DOHH2 (cell line): ENCODE measurements around the gene TAF10.

Experiments
- H3F3A ChIP-seq: fragments of 200-600 bp; sonication (generic), shearing (Covaris generic); 2 replicates; pipeline ENCODE4 v1.6.0; 2016; ENCODE audit warnings: antibody characterized with exemption, mild to moderate bottlenecking; ENCODE audit not compliant: control insufficient read depth, insufficient read depth
- H3K27ac ChIP-seq: fragments of 200-600 bp; sonication (generic); 2 replicates; pipeline ENCODE4 v1.5.1; 2014; ENCODE audit warnings: low read depth, mild to moderate bottlenecking, low read length, moderate library complexity
- H3K27me3 ChIP-seq: fragments of 200-600 bp; sonication (generic); 2 replicates; pipeline ENCODE4 v1.6.1; 2014; ENCODE audit warnings: mild to moderate bottlenecking, low read length, mixed read lengths; ENCODE audit not compliant: control insufficient read depth
- H3K36me3 ChIP-seq: fragments of 200-600 bp; sonication (generic); 2 replicates; pipeline ENCODE4 v1.6.1; 2014; ENCODE audit warnings: mild to moderate bottlenecking, low read length, moderate library complexity, mixed read lengths; ENCODE audit not compliant: control insufficient read depth
- H3K4me1 ChIP-seq: fragments of 200-600 bp; sonication (generic); 2 replicates; pipeline ENCODE4 v1.6.1; 2014; ENCODE audit warnings: mild to moderate bottlenecking, low read length, mixed read lengths; ENCODE audit not compliant: control insufficient read depth
- H3K4me2 ChIP-seq: fragments of 200-600 bp; sonication (generic); 2 replicates; pipeline ENCODE4 v1.6.0; 2014; ENCODE audit warnings: mild to moderate bottlenecking, low read length, moderate library complexity
- H3K4me3 ChIP-seq: fragments of 200-600 bp; sonication (generic); 2 replicates; pipeline ENCODE4 v1.5.1; 2014; ENCODE audit warnings: mild to moderate bottlenecking, low read length, mixed read lengths
- H3K79me2 ChIP-seq: fragments of 200-600 bp; sonication (generic); 2 replicates; pipeline ENCODE4 v1.6.1; 2014; ENCODE audit warnings: mild to moderate bottlenecking, low read length, mixed read lengths; ENCODE audit not compliant: control insufficient read depth
- H3K9me2 ChIP-seq: fragments of 200-600 bp; sonication (generic); replicated peaks from 2 replicates; pipeline ENCODE4 v1.6.1; 2014; ENCODE audit warnings: mild to moderate bottlenecking, low read length, mixed read lengths; ENCODE audit not compliant: control insufficient read depth
- H3K9me3 ChIP-seq: fragments of 200-600 bp; sonication (generic); 2 replicates; pipeline ENCODE4 v1.6.1; 2014; ENCODE audit warnings: antibody characterized with exemption, low read length, mixed read lengths; ENCODE audit not compliant: control insufficient read depth, insufficient read depth
- H4K20me1 ChIP-seq: fragments of 200-600 bp; sonication (generic); 2 replicates; pipeline ENCODE4 v1.6.0; 2014; ENCODE audit warnings: low read depth, mild to moderate bottlenecking, antibody characterized with exemption, low read length, moderate library complexity; ENCODE audit not compliant: control insufficient read depth, insufficient read depth
- CTCF ChIP-seq: fragments of 200-600 bp; sonication (generic); IDR thresholded peaks from one replicate; pipeline ENCODE4 v1.5.1; 2014; ENCODE audit warnings: antibody characterized with exemption, mild to moderate bottlenecking, low read depth, low read length; ENCODE audit not compliant: poor library complexity, severe bottlenecking
- EZH2phosphoT487 ChIP-seq: fragments of 200-600 bp; sonication (generic); IDR thresholded peaks from 2 replicates; pipeline ENCODE4 v1.6.1; 2017; ENCODE audit warnings: borderline replicate concordance, mild to moderate bottlenecking, antibody characterized with exemption, low read length, moderate library complexity, mixed read lengths

The TAF10 gene

GRCh38 chr11:6627762-6628241 is 15.8 kb upstream of the TAF10 start:
- H3K27ac ChIP-seq = no peak overlapping the region
- no peaks in the 10 kb centered on the region for H3K79me2 ChIP-seq
- no peaks in the 10 kb centered on the region for H4K20me1 ChIP-seq
- H3K36me3 ChIP-seq = no peaks in the 10 kb centered on the region
- no peaks in the 10 kb centered on the region for H3F3A ChIP-seq
- H3K9me3 ChIP-seq = no peaks in the 10 kb centered on the region
- no peaks in the 10 kb centered on the region for H3K9me2 ChIP-seq
- H3K4me2 ChIP-seq = no peak overlapping the region
- no peaks in the 10 kb centered on the region for H3K27me3 ChIP-seq
- H3K4me1 ChIP-seq = no peaks in the 10 kb centered on the region
- H3K4me3 ChIP-seq = no peak overlapping the region
- TF ChIP-seq EZH2phosphoT487 (no peak), CTCF (no peak)

- Histone ChIP-seq H3K9me3 (no peaks in the 10 kb centered on the region), H3K4me3 (no peak overlapping the region), H4K20me1 (no peaks in the 10 kb centered on the region), H3K4me2 (no peak overlapping the region), H3F3A (no peaks in the 10 kb centered on the region), H3K9me2 (no peaks in the 10 kb centered on the region), H3K36me3 (no peaks in the 10 kb centered on the region), H3K4me1 (no peaks in the 10 kb centered on the region), H3K79me2 (no peaks in the 10 kb centered on the region), H3K27ac (no peak overlapping the region), H3K27me3 (no peaks in the 10 kb centered on the region)
- TF ChIP-seq CTCF (no peak), EZH2phosphoT487 (no peak)
Observed at GRCh38 chr11:6626971-6627761, 15.2 kb upstream of the TAF10 start.

- Histone ChIP-seq H3K4me1 (no peaks in the 10 kb centered on the region), H3K27ac (no peak overlapping the region), H3K4me2 (no peak overlapping the region), H3K4me3 (no peak overlapping the region), H3K9me3 (no peaks in the 10 kb centered on the region), H3K9me2 (no peaks in the 10 kb centered on the region), H3K27me3 (no peaks in the 10 kb centered on the region), H4K20me1 (no peaks in the 10 kb centered on the region), H3K36me3 (no peaks in the 10 kb centered on the region), H3F3A (no peaks in the 10 kb centered on the region), H3K79me2 (no peaks in the 10 kb centered on the region)
- TF ChIP-seq EZH2phosphoT487 = no peak
- TF ChIP-seq CTCF = no peak
Observed at GRCh38 chr11:6625832-6626420, 13.9 kb upstream of the TAF10 start.
